GM18861 (cell line): ENCODE measurements around the gene DRICH1.
"Not testable (repeated sequence)": the region's sequence is repeated elsewhere in the genome, so short reads cannot be mapped to it uniquely, and the experiment has no call there.

Experiments
- ATAC-seq: cut with Tn5 transposase; IDR thresholded peaks from one replicate; pipeline ENCODE4 v1.9.1; 2021; ENCODE audit not compliant: unreplicated experiment

DRICH1 gene

DNA sequence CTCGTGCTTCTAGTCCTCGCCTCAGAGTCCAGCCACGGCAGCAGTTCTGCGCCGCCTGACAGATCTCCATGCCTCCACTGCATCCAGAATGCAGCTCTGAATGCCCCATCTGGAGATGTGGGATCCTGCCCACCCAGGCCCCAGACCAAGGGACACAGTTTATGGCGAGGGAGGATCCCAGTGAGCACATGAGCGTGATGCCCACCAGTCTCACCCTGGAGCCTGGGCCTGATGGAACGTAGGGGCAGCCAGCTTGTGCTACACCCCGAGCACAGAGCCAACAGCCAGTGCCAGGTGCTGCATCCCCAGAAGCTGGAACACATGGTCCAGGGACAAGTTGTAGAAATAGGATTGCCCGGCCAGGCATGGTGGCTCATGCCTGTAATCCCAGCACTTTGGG, 62.4 kb downstream of the DRICH1 start:
- ATAC-seq, result no peak

- no peak for ATAC-seq
These were observed 62.8 kb downstream of the DRICH1 start for GRCh38 chr22:23569291-23569690.

DNA sequence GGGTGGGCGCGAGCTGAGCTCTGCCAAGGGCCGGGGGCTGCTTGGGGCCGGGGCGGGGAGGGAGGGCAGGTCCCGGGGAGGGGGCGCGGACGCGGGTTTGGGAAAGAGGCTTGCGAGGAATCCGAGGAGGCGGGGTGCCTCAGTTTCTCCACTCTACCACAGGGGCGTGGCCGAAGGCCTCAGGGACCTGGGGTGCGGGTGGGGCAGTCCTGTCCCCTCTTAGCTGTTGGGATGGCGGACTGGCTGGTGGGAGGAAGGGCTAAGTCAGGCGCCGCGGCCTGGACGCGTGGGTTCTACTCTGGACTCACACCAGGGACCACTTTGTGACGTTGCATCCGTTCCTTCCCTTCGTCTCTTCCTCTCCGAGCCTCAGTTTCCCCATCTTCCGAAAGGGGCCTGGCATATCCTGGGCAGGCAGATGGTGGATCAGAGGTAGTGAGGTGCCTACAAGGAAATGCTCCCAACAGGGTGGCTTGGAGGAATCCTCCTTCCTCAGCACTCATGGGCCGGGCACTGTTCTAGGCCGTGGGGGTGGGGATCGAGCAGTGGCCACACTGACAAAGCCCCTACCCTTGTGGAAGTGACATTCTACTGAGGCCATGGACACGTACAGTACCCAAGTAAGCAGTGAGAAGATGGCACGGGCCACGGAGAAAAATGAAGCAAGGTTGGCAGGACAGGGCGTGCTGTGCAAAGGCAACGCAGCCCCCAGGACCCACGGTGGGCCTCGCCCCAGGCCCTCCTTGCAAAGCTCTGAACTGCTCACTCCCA, 65.2 kb downstream of the DRICH1 start:
- ATAC-seq, result no peak

DNA sequence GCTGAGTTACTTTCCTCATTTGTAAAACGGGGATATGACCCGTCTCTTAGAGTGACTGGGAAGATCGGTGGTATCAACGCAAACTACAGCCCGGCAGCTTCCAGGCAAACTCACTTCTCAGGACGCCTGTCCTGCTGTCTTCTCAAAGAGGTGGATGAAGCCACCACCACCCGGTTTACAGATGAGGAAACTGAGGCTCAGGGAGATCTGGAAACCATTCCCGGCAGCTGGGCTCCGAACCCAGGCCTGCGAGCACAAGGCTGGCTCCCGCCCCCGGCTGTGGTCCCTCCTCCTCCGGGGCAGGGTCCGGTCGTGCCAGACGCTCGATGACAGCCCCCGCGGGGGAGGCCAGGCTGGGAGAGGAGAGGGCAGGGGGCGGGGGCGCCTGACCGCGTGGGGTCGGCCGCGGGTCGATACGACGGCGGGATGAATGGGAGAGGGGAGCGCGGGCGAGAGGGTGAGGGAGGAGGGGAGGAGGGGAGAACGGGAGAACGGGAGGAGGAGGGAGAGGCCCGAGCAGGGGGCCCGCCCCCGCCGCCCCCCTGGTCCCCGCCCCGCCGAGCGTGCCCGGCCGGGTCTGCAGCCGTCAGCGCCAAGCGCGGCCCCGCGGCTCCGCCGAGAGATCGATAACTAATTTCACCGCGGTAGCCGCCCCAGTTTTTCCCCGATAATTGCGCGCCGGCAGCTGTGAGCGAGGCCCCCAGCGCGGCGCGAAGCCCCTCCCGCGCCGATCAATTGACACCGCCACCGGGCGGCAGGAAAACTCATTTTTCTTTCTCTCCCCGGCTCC, 66.0 kb downstream of the DRICH1 start:
- no peak for ATAC-seq

DNA sequence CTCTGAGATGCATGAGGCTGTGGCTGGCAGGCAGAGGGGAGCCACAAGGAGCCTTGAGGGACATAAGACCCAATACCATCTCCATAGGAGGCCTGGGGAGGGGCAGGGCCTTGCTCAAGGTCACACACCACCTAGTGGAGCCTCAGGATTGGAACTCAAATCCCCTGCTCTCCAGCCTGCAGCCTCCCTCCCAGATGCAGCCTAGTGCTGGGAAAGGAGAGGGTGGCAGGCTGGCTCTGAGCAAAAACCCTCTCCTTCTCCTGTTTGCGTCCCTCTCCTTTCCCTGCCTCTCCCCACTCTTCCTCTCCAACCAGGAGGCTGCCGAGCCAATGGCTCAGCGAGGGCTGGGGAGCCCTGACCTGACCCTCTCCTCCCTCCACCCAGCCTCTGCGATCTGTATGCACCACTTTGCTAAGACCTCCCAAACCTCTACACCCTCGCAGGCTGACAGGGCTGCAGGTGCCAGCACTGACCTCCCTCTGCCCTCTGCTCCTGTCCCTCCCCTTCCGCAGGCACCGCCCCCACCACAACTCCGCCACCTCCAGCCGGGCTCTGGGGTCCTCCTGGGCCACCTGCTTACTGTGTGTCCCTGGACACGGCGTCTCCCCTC, 66.7 kb downstream of the DRICH1 start:
- ATAC-seq, result no peak

DNA sequence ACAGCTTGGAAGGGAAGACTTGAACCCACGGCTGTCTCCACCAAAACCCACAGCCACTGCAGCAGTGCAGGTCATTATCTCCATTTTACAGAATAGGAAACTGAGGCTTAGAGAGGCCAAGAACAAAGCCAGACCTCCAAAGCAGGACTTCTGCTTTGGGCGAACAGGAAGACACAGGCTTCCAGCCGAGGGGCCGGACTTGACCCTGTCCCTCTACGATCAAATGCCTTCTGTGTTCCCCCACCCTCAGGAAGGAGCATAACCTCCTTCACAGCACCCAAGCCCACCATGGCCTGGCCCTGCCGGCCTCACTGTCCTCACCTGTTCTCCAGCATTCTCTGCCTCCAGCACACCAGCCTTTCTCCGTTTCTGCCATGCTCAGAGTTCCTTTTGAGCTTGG, 67.8 kb downstream of the DRICH1 start:
- ATAC-seq, result no peak

DNA sequence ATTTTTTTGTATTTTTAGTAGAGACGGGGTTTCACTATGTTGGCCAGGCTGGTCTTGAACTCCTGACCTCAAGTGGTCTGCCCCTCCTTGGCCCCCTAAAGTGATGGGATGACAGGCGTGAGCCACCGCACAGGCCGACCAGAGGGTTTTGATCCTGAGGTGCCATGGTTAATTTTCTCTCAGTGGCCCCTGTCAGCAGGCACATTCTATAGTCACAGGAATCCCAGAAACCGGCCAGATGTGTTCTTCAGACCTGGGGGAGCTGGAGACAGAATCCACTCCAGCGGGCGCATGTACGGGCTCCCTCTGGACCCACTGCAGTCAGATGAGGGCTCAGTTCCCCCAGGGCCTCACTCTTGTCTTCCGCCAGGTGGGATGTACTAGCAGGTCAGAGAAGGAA, 69.0 kb downstream of the DRICH1 start:
- ATAC-seq, result no peak

DNA sequence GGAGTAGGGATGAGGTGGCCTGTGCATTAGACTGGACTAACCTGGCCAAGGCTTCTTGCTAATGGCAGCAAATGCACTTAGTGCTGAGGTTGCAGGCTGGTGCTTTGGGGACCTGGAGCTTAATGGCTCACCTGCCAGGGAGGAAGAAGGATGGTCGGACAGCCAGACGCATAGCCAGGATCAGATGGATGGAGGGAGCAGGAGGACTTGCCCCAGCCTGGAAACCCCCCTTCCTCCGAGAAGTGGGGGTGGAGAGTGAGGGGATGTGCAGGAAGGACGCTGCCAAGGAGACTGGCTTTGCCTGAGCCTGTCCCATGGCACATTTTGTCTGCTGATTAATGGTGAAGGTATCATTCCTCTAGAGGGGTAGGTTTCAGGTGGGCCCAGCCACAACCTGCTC, 69.9 kb downstream of the DRICH1 start:
- ATAC-seq, result no peak

- not testable (repeated sequence) for ATAC-seq
These were observed 71.1 kb downstream of the DRICH1 start for GRCh38 chr22:23561025-23561510.

- ATAC-seq, result not testable (repeated sequence)
These were observed 71.9 kb downstream of the DRICH1 start for GRCh38 chr22:23560215-23560614.
